ENCODE measurements around the gene WDPCP. TPM values are rescaled to one million over a fixed set of nuclear protein-coding genes. Genes with fewer than 3 reads are reported as not detected.

WDPCP gene
- total and polyA plus RNA-seq, 2 of the 13 experiments (the other 11 are each of a cell fraction or from before 2014, with no cell fraction given): 2.9 to 5.2 TPM

GRCh38 chr2:63520793-63521192 is 67.5 kb downstream of the WDPCP start:
- H3K36me3 ChIP-seq (replicated peaks in 1 of 2; ENCODE audit: control insufficient read depth in 1 of 2, insufficient read depth in 2 of 2, low read length in 2 of 2): no peaks in the 10 kb centered on the region
- WGBS (ENCODE audit: low lambda C conversion rate): 3% methylated on average over 1 of the region's 1 CpG
- H3K4me1 ChIP-seq (ENCODE audit: insufficient read depth, low read length): no peaks in the 10 kb centered on the region
- POLR2A ChIA-PET: no interaction called here
- H3K27ac ChIP-seq (ENCODE audit: extremely low read length, insufficient read depth, low read length): no peak overlapping the region
- CTCF ChIA-PET (ENCODE audit: low intra/inter-chr PET ratio, low total read pairs): no interaction called here
- H3K4me3 ChIP-seq (replicated peaks in 1 of 3; ENCODE audit: insufficient read depth in 1 of 3, low read depth in 2 of 3, low read length in 3 of 3): no peak overlapping the region
- intact Hi-C loops (cut with micrococcal nuclease; ENCODE audit: unreplicated experiment): no loop called here
- in situ Hi-C loops (cut with HindIII; ENCODE audit: extremely low pct_ligation_motif_present, low pct_unique_long_range_greater_than_20kb): no loop called here
- H4K20me1 ChIP-seq (ENCODE audit: insufficient read depth, low read length): no peaks in the 10 kb centered on the region
- BruUV-seq (replicated peaks): no TSS peak
- H3K9me3 ChIP-seq (ENCODE audit: low read length): peaks cover 23% of the 10 kb centered on the region
- no peak overlapping the region for H2AFZ ChIP-seq (ENCODE audit: low read length)
- no peaks in the 10 kb centered on the region for H3K27me3 ChIP-seq (ENCODE audit: control insufficient read depth in 1 of 2, insufficient read depth in 2 of 2, low read length in 2 of 2)
- ATAC-seq (no peak), DNase-seq (ENCODE audit: low spot score) (no peak), FAIRE-seq (peak; percentile 8)
- H3K9ac ChIP-seq (ENCODE audit: insufficient read depth, low read depth, low read length): no peak overlapping the region
- H3K79me2 ChIP-seq (ENCODE audit: insufficient read depth, low read length): no peaks in the 10 kb centered on the region
- no peak overlapping the region for H3K4me2 ChIP-seq (ENCODE audit: low read depth, low read length)
- peak; percentile 91; the same call in 1 of the 2 replicates for TF ChIP-seq ZFP1 (CRISPR knock-in tag; IDR thresholded peaks at IDR 0.05)
- TF ChIP-seq, protein P1, sequence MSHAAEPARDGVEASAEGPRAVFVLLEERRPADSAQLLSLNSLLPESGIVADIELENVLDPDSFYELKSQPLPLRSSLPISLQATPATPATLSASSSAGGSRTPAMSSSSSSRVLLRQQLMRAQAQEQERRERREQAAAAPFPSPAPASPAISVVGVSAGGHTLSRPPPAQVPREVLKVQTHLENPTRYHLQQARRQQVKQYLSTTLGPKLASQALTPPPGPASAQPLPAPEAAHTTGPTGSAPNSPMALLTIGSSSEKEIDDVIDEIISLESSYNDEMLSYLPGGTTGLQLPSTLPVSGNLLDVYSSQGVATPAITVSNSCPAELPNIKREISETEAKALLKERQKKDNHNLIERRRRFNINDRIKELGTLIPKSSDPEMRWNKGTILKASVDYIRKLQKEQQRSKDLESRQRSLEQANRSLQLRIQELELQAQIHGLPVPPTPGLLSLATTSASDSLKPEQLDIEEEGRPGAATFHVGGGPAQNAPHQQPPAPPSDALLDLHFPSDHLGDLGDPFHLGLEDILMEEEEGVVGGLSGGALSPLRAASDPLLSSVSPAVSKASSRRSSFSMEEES (CRISPR knock-in tag; IDR thresholded peaks at IDR 0.05): no peak
- TF ChIP-seq REPIN1 (CRISPR knock-in tag; IDR thresholded peaks at IDR 0.05; ENCODE audit: borderline replicate concordance, low read depth): no peak

DNA sequence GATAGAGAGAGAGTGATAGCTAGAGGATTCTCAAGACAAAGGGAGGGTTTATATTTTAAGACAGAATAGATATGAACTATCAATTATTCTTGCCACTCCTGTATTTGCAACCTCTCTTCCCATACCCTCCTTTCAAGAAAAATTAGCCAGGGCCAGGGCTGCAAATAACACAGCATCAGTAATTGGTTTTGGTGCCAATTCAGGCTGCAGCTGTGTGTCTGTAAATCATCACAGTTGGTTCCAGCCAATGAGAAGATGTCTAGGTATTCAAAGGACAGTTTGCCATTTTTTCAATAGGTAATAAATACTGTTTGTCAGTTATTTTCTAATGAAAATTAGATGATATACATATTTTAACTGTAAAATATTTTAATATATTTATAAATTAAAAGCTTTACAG is 73.5 kb downstream of the WDPCP start:
- Histone ChIP-seq H3K4me3 (replicated peaks in 1 of 3; ENCODE audit: insufficient read depth in 1 of 3, low read depth in 2 of 3, low read length in 3 of 3) (no peak overlapping the region), H3K9ac (ENCODE audit: insufficient read depth, low read depth, low read length) (no peak overlapping the region), H3K4me1 (ENCODE audit: insufficient read depth, low read length) (no peaks in the 10 kb centered on the region), H3K9me3 (ENCODE audit: low read length) (peaks cover 1% of the 10 kb centered on the region; the same call in 1 of the 2 replicates), H3K4me2 (ENCODE audit: low read depth, low read length) (no peak overlapping the region), H3K36me3 (replicated peaks in 1 of 2; ENCODE audit: control insufficient read depth in 1 of 2, insufficient read depth in 2 of 2, low read length in 2 of 2) (no peaks in the 10 kb centered on the region), H3K27ac (ENCODE audit: extremely low read length, insufficient read depth, low read length) (no peak overlapping the region), H4K20me1 (ENCODE audit: insufficient read depth, low read length) (no peaks in the 10 kb centered on the region), H3K79me2 (ENCODE audit: insufficient read depth, low read length) (no peaks in the 10 kb centered on the region), H2AFZ (ENCODE audit: low read length) (no peak overlapping the region), H3K27me3 (ENCODE audit: control insufficient read depth in 1 of 2, insufficient read depth in 2 of 2, low read length in 2 of 2) (no peaks in the 10 kb centered on the region)
- intact Hi-C loops (cut with micrococcal nuclease; ENCODE audit: unreplicated experiment): no loop called here
- no TSS peak for BruUV-seq (replicated peaks)
- in situ Hi-C loops (cut with HindIII; ENCODE audit: extremely low pct_ligation_motif_present, low pct_unique_long_range_greater_than_20kb): no loop called here
- POLR2A ChIA-PET: no interaction called here
- DNase-seq (ENCODE audit: low spot score) (no peak), ATAC-seq (no peak), FAIRE-seq (no peak)
- CTCF ChIA-PET (ENCODE audit: low intra/inter-chr PET ratio, low total read pairs): no interaction called here
- no peak for TF ChIP-seq ZMYM2 (CRISPR knock-in tag; IDR thresholded peaks at IDR 0.05)
- no peak for TF ChIP-seq ZNF335 (CRISPR knock-in tag; IDR thresholded peaks at IDR 0.05)
- no peak for TF ChIP-seq ZNF747 (CRISPR knock-in tag; IDR thresholded peaks at IDR 0.05; ENCODE audit: borderline replicate concordance)
- TF ChIP-seq ARID3A (IDR thresholded peaks at IDR 0.05; ENCODE audit: low read depth, low read length): no peak
- no peak for TF ChIP-seq ZBTB34 (CRISPR knock-in tag; IDR thresholded peaks at IDR 0.05)
- TF ChIP-seq PCBP2 (optimal IDR thresholded peaks at IDR 0.05; ENCODE audit: low read depth, low read length, poor library complexity, severe bottlenecking): no peak
- TF ChIP-seq JUNB (CRISPR knock-in tag; IDR thresholded peaks at IDR 0.05; ENCODE audit: borderline replicate concordance): no peak
- TF ChIP-seq ZNF720 (CRISPR knock-in tag; IDR thresholded peaks at IDR 0.05): no peak
- TF ChIP-seq, protein P2, sequence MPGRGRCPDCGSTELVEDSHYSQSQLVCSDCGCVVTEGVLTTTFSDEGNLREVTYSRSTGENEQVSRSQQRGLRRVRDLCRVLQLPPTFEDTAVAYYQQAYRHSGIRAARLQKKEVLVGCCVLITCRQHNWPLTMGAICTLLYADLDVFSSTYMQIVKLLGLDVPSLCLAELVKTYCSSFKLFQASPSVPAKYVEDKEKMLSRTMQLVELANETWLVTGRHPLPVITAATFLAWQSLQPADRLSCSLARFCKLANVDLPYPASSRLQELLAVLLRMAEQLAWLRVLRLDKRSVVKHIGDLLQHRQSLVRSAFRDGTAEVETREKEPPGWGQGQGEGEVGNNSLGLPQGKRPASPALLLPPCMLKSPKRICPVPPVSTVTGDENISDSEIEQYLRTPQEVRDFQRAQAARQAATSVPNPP (CRISPR knock-in tag; IDR thresholded peaks at IDR 0.05): no peak
- TF ChIP-seq PPARG (CRISPR knock-in tag; conservative IDR thresholded peaks at IDR 0.05): no peak

All from HepG2 (cell line).